RWPE1 (cell line): ENCODE data around the gene RYR3.

ENCODE experiments used
- CTCF ChIA-PET: fragments of 350-600 bp; sonication (Branson Sonifier 250); formaldehyde crosslinking; extraction: SDS; loops from one replicate; lab custom pipeline; 2021; lab: Yijun Ruan, JAX
- POLR2A ChIA-PET: fragments of 400-600 bp; formaldehyde crosslinking; extraction: SDS; loops from one replicate; lab custom pipeline; 2020; ENCODE audit warnings: antibody characterized with exemption; ENCODE audit not compliant: low non-redundant PET; lab: Yijun Ruan, JAX
- DNase-seq: peaks from one replicate; pipeline ENCODE4 v3.0.0; 2012; ENCODE audit warnings: low spot score
- H3K27ac ChIP-seq: fragments of 450-650 bp; 2 replicates; pipeline ENCODE4 v1.5.1; 2017
- CTCF ChIP-seq: fragments of 450-650 bp; conservative IDR thresholded peaks from 2 replicates; pipeline ENCODE4 v1.5.1; 2017; ENCODE audit warnings: low read depth, mild to moderate bottlenecking

Gene RYR3

DNA sequence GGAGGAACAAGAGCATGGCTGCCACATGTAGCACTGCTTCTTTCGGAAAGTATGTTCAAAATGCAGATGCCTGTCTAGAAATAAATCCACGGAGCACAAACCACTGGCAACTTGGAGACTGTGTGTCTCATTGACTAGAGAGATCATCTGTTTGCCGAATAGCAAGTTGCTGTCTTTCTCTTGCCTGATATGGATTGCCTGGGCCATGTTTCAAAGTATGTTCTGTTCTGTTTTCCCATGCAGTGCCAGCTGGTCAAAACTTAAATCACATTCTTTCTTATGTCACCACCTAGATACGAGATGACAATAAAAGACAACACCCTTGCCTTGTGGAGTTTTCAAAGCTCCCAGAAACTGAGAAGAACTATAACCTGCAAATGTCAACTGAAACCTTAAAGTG lies 318.9 kb downstream of the RYR3 start:
- TF ChIP-seq CTCF = no peak
- POLR2A ChIA-PET = no interaction called here
- CTCF ChIA-PET = no interaction called here
- DNase-seq = no peak
- H3K27ac ChIP-seq = no peak overlapping the region

DNA sequence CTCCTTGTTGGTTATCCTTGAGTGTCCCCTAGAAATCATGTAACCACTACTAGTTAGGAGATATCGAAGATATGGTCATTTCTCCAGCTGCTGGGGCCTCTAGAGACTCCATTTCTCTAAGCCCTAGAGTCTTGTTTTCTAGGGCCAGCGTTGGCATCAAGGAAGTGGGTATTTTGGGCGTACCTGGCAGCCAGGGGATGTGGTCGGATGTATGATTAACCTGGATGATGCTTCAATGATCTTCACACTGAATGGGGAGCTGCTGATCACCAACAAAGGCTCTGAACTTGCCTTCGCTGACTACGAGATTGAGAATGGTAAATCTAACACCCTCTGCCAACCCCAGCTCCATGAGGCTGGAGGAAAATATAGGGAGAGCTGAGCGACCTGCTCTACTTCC lies 325.5 kb downstream of the RYR3 start:
- ChIA-PET CTCF (no interaction called here), POLR2A (no interaction called here)

GRCh38 chr15:33636958-33637357 lies 326.2 kb downstream of the RYR3 start:
- no peak for TF ChIP-seq CTCF
- H3K27ac ChIP-seq = no peak overlapping the region
- ChIA-PET POLR2A (no interaction called here), CTCF (interaction anchor here (0.8 kb wide), 1 partner anchor 32 kb away, joined by 3 read pairs; no protein-coding TSS in a partner anchor)
- DNase-seq = no peak

More for the DNA sequence above, 325.5 kb downstream of the RYR3 start:
- TF ChIP-seq CTCF = no peak
- no peak overlapping the region for H3K27ac ChIP-seq
- no peak for DNase-seq

DNA sequence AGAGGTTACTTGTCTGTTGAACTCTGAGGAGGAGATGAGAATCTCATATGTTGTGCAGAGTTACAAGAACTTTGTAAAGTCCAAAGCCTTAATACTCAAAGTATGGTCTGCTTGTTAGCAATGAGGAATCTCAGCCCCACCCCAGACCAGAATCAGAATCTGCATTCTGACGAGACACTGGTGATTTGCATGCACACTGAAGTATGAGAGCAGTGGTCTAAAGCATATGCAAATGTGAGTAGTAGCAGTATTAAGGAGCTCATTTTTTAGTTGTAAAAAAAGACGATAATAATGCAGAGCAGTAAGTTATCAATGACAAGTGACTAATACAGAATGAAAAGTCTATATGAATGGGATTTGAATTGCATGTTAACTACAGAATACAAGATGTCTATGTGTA lies 327.7 kb downstream of the RYR3 start:
- CTCF ChIA-PET = no interaction called here
- TF ChIP-seq CTCF = no peak
- no peak for DNase-seq
- H3K27ac ChIP-seq = no peak overlapping the region
- POLR2A ChIA-PET = no interaction called here

GRCh38 chr15:33639051-33639450 lies 328.3 kb downstream of the RYR3 start:
- ChIA-PET CTCF (no interaction called here), POLR2A (no interaction called here)
- no peak for TF ChIP-seq CTCF

DNA sequence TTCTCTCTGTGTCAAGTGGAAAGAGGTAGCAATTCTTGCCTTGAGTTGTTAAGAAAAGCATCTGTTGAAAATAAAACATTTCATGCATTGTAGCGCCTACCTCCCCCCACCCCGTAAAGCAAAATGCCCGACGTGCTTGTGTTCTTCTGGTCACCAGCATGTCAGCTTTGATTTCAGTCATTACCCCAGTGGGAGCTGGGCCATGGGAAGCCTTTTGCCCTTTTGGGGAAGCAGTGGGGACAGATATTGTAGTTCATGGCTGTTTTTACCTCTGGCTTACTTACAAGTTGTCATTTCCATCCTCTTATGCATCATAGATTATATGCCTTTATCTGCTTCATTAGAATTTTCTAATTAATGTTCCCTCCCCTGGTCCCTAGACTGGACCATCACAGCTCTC lies 328.7 kb downstream of the RYR3 start:
- ChIA-PET POLR2A (no interaction called here), CTCF (interaction anchor here (0.9 kb wide), 1 partner anchor 246 kb away, joined by 4 read pairs; no protein-coding TSS in a partner anchor)
- TF ChIP-seq CTCF = no peak
- DNase-seq = no peak
- H3K27ac ChIP-seq = no peak overlapping the region

More at GRCh38 chr15:33639051-33639450, 328.3 kb downstream of the RYR3 start:
- H3K27ac ChIP-seq = no peak overlapping the region
- DNase-seq = no peak
